ENCODE results near the gene LDHAL6B. TPM values are rescaled to one million over a fixed set of nuclear protein-coding genes. Genes with fewer than 3 reads are reported as not detected.
"Not testable (repeated sequence)": the region's sequence is repeated elsewhere in the genome, so short reads cannot be mapped to it uniquely, and the experiment has no call there.

The LDHAL6B gene
- total and polyA plus RNA-seq, 4 donors = 0.05 TPM; not detected in 3

DNA sequence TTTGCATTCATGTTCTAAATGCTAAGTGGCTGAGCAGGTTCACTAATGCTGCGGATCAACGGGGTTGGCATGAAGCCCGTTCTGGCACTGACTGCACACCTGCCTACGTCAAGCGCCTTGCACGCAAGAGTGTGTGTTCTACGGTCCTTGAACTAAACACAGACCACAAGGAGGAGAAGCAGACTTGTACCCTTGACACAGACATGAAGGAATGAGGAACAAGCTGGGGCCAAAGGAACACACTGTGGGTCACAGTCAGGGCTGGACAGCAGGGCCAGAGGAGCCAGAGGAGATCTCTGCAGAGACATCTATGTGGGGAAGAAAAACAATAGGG, 48.0 kb upstream of the LDHAL6B start:
- 71 to 77% methylated on average over 7 of the region's 7 CpGs for WGBS, 2 donors
- Histone ChIP-seq H3K36me3 (ENCODE audit: control insufficient read depth in 4 of 4, insufficient read depth in 4 of 4, low read length in 4 of 4) (peaks cover 0 to 24% (median 7%) of the 10 kb centered on the region in 4 donors), H3K4me3 (no peak overlapping the region), H3K27ac (ENCODE audit: low read depth in 1 of 2, low read length in 1 of 2) (no peak overlapping the region), H3K27me3 (ENCODE audit: control insufficient read depth in 3 of 3, insufficient read depth in 3 of 3, low read length in 2 of 3) (no peaks in the 10 kb centered on the region), H3K9ac (ENCODE audit: insufficient read depth in 1 of 2, low read length in 2 of 2) (no peak overlapping the region), H3K9me3 (ENCODE audit: control insufficient read depth in 4 of 4, insufficient read depth in 3 of 4, low read length in 3 of 4) (no peaks in the 10 kb centered on the region), H3K4me1 (ENCODE audit: control insufficient read depth in 5 of 5, insufficient read depth in 5 of 5, low read length in 5 of 5) (peaks cover 0 to 11% (median 0%) of the 10 kb centered on the region in 5 donors)
- DNase-seq (peak; percentile 40 to 77 (median 63)), ATAC-seq (ENCODE audit: insufficient read depth, low FRiP score) (no peak)
- TF ChIP-seq, protein P1, sequence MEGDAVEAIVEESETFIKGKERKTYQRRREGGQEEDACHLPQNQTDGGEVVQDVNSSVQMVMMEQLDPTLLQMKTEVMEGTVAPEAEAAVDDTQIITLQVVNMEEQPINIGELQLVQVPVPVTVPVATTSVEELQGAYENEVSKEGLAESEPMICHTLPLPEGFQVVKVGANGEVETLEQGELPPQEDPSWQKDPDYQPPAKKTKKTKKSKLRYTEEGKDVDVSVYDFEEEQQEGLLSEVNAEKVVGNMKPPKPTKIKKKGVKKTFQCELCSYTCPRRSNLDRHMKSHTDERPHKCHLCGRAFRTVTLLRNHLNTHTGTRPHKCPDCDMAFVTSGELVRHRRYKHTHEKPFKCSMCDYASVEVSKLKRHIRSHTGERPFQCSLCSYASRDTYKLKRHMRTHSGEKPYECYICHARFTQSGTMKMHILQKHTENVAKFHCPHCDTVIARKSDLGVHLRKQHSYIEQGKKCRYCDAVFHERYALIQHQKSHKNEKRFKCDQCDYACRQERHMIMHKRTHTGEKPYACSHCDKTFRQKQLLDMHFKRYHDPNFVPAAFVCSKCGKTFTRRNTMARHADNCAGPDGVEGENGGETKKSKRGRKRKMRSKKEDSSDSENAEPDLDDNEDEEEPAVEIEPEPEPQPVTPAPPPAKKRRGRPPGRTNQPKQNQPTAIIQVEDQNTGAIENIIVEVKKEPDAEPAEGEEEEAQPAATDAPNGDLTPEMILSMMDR (IDR thresholded peaks at IDR 0.05; ENCODE audit: control extremely low read depth, extremely low read depth) = no peak

DNA sequence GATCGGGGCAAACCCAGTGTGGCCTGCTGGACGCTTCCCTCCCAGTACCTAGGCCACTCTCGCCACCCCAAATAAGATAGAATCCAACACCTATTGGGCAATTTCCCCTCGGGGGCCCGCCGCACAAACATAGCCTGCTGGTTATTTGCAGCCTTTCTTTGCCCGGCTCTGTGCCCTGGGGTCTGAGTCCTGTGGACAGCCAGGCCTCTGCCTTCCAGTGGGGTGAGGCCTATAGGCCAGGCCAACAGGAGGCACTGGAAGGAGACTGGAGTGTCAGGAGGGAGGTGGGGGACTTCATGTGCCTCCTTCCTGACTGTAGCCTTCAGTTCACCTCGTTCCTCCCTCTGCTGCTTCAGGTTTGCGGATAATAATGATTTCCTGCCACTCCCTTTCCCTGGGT, 47.4 kb upstream of the LDHAL6B start:
- Histone ChIP-seq H3K4me3 (no peak overlapping the region), H3K9ac (ENCODE audit: insufficient read depth in 1 of 2, low read length in 2 of 2) (no peak overlapping the region), H3K27ac (ENCODE audit: low read depth in 1 of 2, low read length in 1 of 2) (peak overlapping the region in 1 of 2 donors; percentile 13), H3K9me3 (ENCODE audit: control insufficient read depth in 4 of 4, insufficient read depth in 3 of 4, low read length in 3 of 4) (no peaks in the 10 kb centered on the region), H3K36me3 (ENCODE audit: control insufficient read depth in 4 of 4, insufficient read depth in 4 of 4, low read length in 4 of 4) (peaks cover 0 to 24% (median 7%) of the 10 kb centered on the region in 4 donors), H3K27me3 (ENCODE audit: control insufficient read depth in 3 of 3, insufficient read depth in 3 of 3, low read length in 2 of 3) (no peaks in the 10 kb centered on the region), H3K4me1 (ENCODE audit: control insufficient read depth in 5 of 5, insufficient read depth in 5 of 5, low read length in 5 of 5) (peaks cover 0 to 11% (median 0%) of the 10 kb centered on the region in 5 donors)
- WGBS, 2 donors = 48 to 69% methylated on average over 8 to 9 of the region's 9 CpGs
- DNase-seq (no peak), ATAC-seq (ENCODE audit: insufficient read depth, low FRiP score) (no peak)
- TF ChIP-seq, protein P1 (IDR thresholded peaks at IDR 0.05; ENCODE audit: control extremely low read depth, extremely low read depth) = no peak

DNA sequence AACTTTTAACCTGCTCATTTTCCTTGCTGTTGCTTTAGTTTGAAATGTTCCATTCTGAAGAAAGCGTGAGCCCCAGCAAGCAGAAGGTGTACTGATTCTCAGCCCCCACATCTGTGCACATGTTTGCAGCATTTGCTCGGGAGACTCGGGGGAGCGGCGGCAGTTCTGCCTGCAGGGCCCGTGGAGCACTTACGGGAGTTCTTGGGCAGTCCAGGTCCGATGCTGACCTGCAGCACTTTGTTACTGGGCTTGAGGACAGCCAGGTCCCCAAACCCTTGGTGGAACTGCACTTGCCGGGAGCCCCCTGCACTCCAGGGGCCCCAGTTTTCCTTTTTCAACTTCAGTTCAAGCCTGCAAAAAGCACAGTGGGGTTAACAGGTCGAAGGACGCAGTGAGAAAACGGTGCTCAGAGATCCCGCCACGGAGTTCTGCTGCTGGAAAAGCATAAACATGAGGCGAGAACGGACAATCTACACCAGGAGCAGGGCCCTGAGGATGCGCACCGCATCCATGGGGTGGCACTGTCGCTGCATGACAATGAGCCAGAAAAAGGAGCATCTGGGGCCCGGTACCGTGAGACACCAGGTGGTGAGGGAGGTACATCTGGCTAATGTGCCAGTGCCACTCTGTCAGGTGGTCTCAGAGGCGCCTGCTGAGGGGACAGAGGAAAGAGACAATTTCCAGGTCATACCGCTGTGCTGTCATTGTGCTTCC, 45.6 kb upstream of the LDHAL6B start:
- no peak for ATAC-seq (ENCODE audit: insufficient read depth, low FRiP score)
- no peak for DNase-seq
- H3K36me3 ChIP-seq (ENCODE audit: control insufficient read depth in 4 of 4, insufficient read depth in 4 of 4, low read length in 4 of 4) = peaks cover 0 to 21% (median 2%) of the 10 kb centered on the region in 4 donors

DNA sequence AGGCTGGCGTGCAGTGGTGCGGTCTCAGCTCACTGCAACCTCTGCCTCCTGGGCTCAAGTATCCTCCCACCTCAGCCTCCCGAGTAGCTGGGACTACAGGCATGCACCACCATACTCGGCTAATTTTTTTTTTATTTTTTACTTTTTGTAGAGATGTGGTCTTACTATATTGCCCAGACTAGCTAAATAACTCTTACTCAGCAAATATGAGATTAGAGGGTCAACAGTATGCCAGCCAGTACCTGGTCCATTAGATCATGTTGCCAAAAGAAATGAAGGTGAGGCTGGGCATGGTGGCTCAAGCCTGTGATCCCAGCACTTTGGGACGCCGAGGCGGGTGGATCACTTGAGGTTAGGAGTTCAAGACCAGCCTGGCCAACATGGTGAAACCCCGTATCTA, 44.6 kb upstream of the LDHAL6B start:
- Histone ChIP-seq H3K36me3 (ENCODE audit: control insufficient read depth in 4 of 4, insufficient read depth in 4 of 4, low read length in 4 of 4) (peaks cover 0 to 18% (median 2%) of the 10 kb centered on the region in 4 donors), H3K4me1 (ENCODE audit: control insufficient read depth in 5 of 5, insufficient read depth in 5 of 5, low read length in 5 of 5) (peaks cover 0 to 11% (median 0%) of the 10 kb centered on the region in 5 donors)
- not testable (repeated sequence) for DNase-seq; H3K4me3 ChIP-seq; ATAC-seq (ENCODE audit: insufficient read depth, low FRiP score); H3K27ac ChIP-seq (ENCODE audit: low read depth in 1 of 2, low read length in 1 of 2); H3K27me3 ChIP-seq (ENCODE audit: control insufficient read depth in 3 of 3, insufficient read depth in 3 of 3, low read length in 2 of 3); H3K9me3 ChIP-seq (ENCODE audit: control insufficient read depth in 4 of 4, insufficient read depth in 3 of 4, low read length in 3 of 4); H3K9ac ChIP-seq (ENCODE audit: insufficient read depth in 1 of 2, low read length in 2 of 2)
- 96 to 98% methylated on average over 8 of the region's 8 CpGs for WGBS, 2 donors

More for the DNA sequence above, 45.6 kb upstream of the LDHAL6B start:
- no peaks in the 10 kb centered on the region for H3K9me3 ChIP-seq (ENCODE audit: control insufficient read depth in 4 of 4, insufficient read depth in 3 of 4, low read length in 3 of 4)
- no peak overlapping the region for H3K27ac ChIP-seq (ENCODE audit: low read depth in 1 of 2, low read length in 1 of 2)
- H3K4me3 ChIP-seq = no peak overlapping the region
- H3K27me3 ChIP-seq (ENCODE audit: control insufficient read depth in 3 of 3, insufficient read depth in 3 of 3, low read length in 2 of 3) = no peaks in the 10 kb centered on the region
- H3K4me1 ChIP-seq (ENCODE audit: control insufficient read depth in 5 of 5, insufficient read depth in 5 of 5, low read length in 5 of 5) = peaks cover 0 to 11% (median 0%) of the 10 kb centered on the region in 5 donors
- 85 to 93% methylated on average over 23 of the region's 23 CpGs for WGBS, 2 donors
- H3K9ac ChIP-seq (ENCODE audit: insufficient read depth in 1 of 2, low read length in 2 of 2) = no peak overlapping the region
- TF ChIP-seq, protein P1 (IDR thresholded peaks at IDR 0.05; ENCODE audit: control extremely low read depth, extremely low read depth) = no peak

Measured in lung (tissue), 12 donors.